H1 (cell line): ENCODE results near the gene ZBTB47. TPM values are rescaled to one million over a fixed set of nuclear protein-coding genes. Genes with fewer than 3 reads are reported as not detected.

Source experiments
- CTCF ChIA-PET: fragments of 300-600 bp; sonication (Branson Sonifier 250); formaldehyde crosslinking; loops from one replicate; lab custom pipeline; 2021; ENCODE audit not compliant: partially characterized antibody; lab: Charles Lee
- POLR2A ChIA-PET: fragments of 300-600 bp; sonication (Branson Sonifier 250); formaldehyde crosslinking; loops from one replicate; lab custom pipeline; 2021; ENCODE audit warnings: inconsistent platforms; ENCODE audit not compliant: partially characterized antibody; lab: Charles Lee
- DNase-seq, 2 experiments: peaks; one replicate each; pipeline versions ENCODE4 v3.0.0 to v3.0.0-alpha.2; 2010 to 2022; ENCODE audit warnings: low spot score in 2 of 2, low read depth in 1 of 2, mixed read lengths in 1 of 2
- FAIRE-seq: peaks from 2 replicates; lab custom pipeline; 2011; peaks lifted over from hg19 to GRCh38; lab: Jason Lieb, UNC
- H2AFZ ChIP-seq: 2 replicates; pipeline ENCODE4 v1.8.1; 2012; ENCODE audit warnings: low read length, inconsistent platforms
- H2AK5ac ChIP-seq: 2 replicates; pipeline ENCODE4 v1.6.1; 2013; ENCODE audit warnings: low read depth, low read length
- H2BK120ac ChIP-seq: replicated peaks from 2 replicates; pipeline ENCODE3; 2013; ENCODE audit warnings: low read depth, low read length, inconsistent platforms
- H2BK12ac ChIP-seq: 2 replicates; pipeline ENCODE4 v1.6.1; 2013; ENCODE audit warnings: low read depth, low read length
- H2BK15ac ChIP-seq: 2 replicates; pipeline ENCODE4 v1.6.1; 2013; ENCODE audit warnings: low read length
- H2BK20ac ChIP-seq: 2 replicates; pipeline ENCODE4 v1.6.1; 2013; ENCODE audit warnings: low read length
- H2BK5ac ChIP-seq: 2 replicates; pipeline ENCODE4 v1.6.1; 2013; ENCODE audit warnings: low read depth, low read length
- H3K14ac ChIP-seq: 2 replicates; pipeline ENCODE4 v1.6.1; 2013; ENCODE audit warnings: inconsistent platforms; ENCODE audit not compliant: insufficient read length
- H3K18ac ChIP-seq: 2 replicates; pipeline ENCODE4 v1.6.1; 2013; ENCODE audit warnings: low read length; ENCODE audit errors: extremely low read depth
- H3K23ac ChIP-seq: 2 replicates; pipeline ENCODE4 v1.6.1; 2013; ENCODE audit warnings: inconsistent platforms; ENCODE audit not compliant: insufficient read length
- H3K23me2 ChIP-seq: 2 replicates; pipeline ENCODE4 v1.6.1; 2013; ENCODE audit warnings: low read depth, low read length
- H3K27ac ChIP-seq: 2 replicates; pipeline ENCODE4 v1.6.1; 2011; ENCODE audit warnings: low read depth, low read length, inconsistent platforms
- H3K27me3 ChIP-seq, 4 experiments: replicated peaks in 1 of 4; 1 replicate in 1 of 4; 2 replicates in 3 of 4; pipeline versions ENCODE4 v1.6.1 to v1.8.1; 2011 to 2013; ENCODE audit warnings: low read length in 3 of 4, mild to moderate bottlenecking in 3 of 4, inconsistent platforms in 2 of 4, mixed read lengths in 2 of 4, moderate library complexity in 1 of 4; ENCODE audit not compliant: control insufficient read depth in 3 of 4, insufficient read depth in 3 of 4; ENCODE audit errors: extremely low read depth in 1 of 4
- H3K36me3 ChIP-seq, 4 experiments: 2 replicates each; pipeline versions ENCODE4 v1.6.1 to v1.8.1; 2011 to 2013; ENCODE audit warnings: mild to moderate bottlenecking in 4 of 4, low read length in 3 of 4, moderate library complexity in 2 of 4, control low read depth in 1 of 4, inconsistent platforms in 1 of 4; ENCODE audit not compliant: insufficient read depth in 4 of 4, control insufficient read depth in 2 of 4
- H3K4ac ChIP-seq: replicated peaks from 2 replicates; pipeline ENCODE3; 2013; ENCODE audit warnings: low read length, low read depth, mixed read lengths, inconsistent platforms; ENCODE audit not compliant: insufficient read length
- H3K4me1 ChIP-seq, 4 experiments: replicated peaks in 1 of 4; 1 replicate in 1 of 4; 2 replicates in 3 of 4; pipeline versions ENCODE4 v1.6.1 to v1.8.1; 2011 to 2013; ENCODE audit warnings: low read length in 3 of 4, inconsistent platforms in 2 of 4, mixed read lengths in 1 of 4; ENCODE audit not compliant: insufficient read depth in 4 of 4, control insufficient read depth in 3 of 4
- H3K4me2 ChIP-seq, 2 experiments: 2 replicates each; pipeline versions ENCODE4 v1.6.1 to v1.8.1; 2011 to 2013; ENCODE audit warnings: low read depth in 2 of 2, low read length in 2 of 2, control low read depth in 1 of 2, inconsistent platforms in 1 of 2, mild to moderate bottlenecking in 1 of 2; ENCODE audit not compliant: insufficient read depth in 1 of 2
- H3K4me3 ChIP-seq, 4 experiments: fragments of 200-600, 300-600 bp in 1 of 4; sonication (generic), shearing (Covaris generic), sonication (Bioruptor Twin) in 1 of 4; 2 replicates each; pipeline versions ENCODE4 v1.5.1 to v1.8.1; 2011 to 2016; ENCODE audit warnings: low read length in 4 of 4, low read depth in 3 of 4, control low read depth in 2 of 4, inconsistent platforms in 2 of 4, mild to moderate bottlenecking in 2 of 4, mixed read lengths in 1 of 4, moderate library complexity in 1 of 4; ENCODE audit not compliant: insufficient read depth in 2 of 4; ENCODE audit errors: extremely low read depth in 1 of 4
- H3K56ac ChIP-seq: replicated peaks from 2 replicates; pipeline ENCODE3; 2013; ENCODE audit warnings: low read depth, mild to moderate bottlenecking, mixed read lengths, low read length, inconsistent platforms; ENCODE audit not compliant: insufficient read length
- H3K79me1 ChIP-seq: 2 replicates; pipeline ENCODE4 v1.6.1; 2013; ENCODE audit warnings: low read depth, low read length, control low read depth
- H3K79me2 ChIP-seq, 2 experiments: 2 replicates each; pipeline versions ENCODE4 v1.6.1 to v1.8.1; 2012 to 2013; ENCODE audit warnings: low read length in 2 of 2, mild to moderate bottlenecking in 2 of 2, inconsistent platforms in 1 of 2; ENCODE audit not compliant: insufficient read depth in 2 of 2, control insufficient read depth in 1 of 2
- H3K9ac ChIP-seq, 4 experiments: replicated peaks in 1 of 4; 1 replicate in 1 of 4; 2 replicates in 3 of 4; pipeline versions ENCODE4 v1.6.1 to v1.8.1; 2011 to 2013; ENCODE audit warnings: low read depth in 3 of 4, low read length in 3 of 4, control low read depth in 2 of 4, mild to moderate bottlenecking in 2 of 4, moderate library complexity in 2 of 4, inconsistent platforms in 1 of 4; ENCODE audit errors: extremely low read depth in 1 of 4
- H3K9me3 ChIP-seq, 2 experiments: 2 replicates each; pipeline versions ENCODE4 v1.6.1 to v1.8.1; 2012 to 2013; ENCODE audit warnings: mild to moderate bottlenecking in 2 of 2, moderate library complexity in 2 of 2, control low read depth in 1 of 2, inconsistent platforms in 1 of 2, low read depth in 1 of 2, low read length in 1 of 2, mixed read lengths in 1 of 2; ENCODE audit not compliant: insufficient read depth in 2 of 2
- H4K20me1 ChIP-seq, 2 experiments: replicated peaks in 1 of 2; 2 replicates each; pipeline versions ENCODE3 to v1.8.1; 2011 to 2013; ENCODE audit warnings: inconsistent platforms in 2 of 2, low read length in 2 of 2, mild to moderate bottlenecking in 1 of 2; ENCODE audit not compliant: insufficient read depth in 2 of 2, control insufficient read depth in 1 of 2
- H4K5ac ChIP-seq: 2 replicates; pipeline ENCODE4 v1.6.1; 2013; ENCODE audit warnings: low read length, low read depth, mixed read lengths, inconsistent platforms; ENCODE audit not compliant: insufficient read length
- H4K8ac ChIP-seq: 2 replicates; pipeline ENCODE4 v1.8.0; 2013; ENCODE audit warnings: mild to moderate bottlenecking, moderate library complexity, low read length, inconsistent platforms; ENCODE audit not compliant: insufficient read depth; ENCODE audit errors: extremely low read depth
- H4K91ac ChIP-seq: replicated peaks from 2 replicates; pipeline ENCODE3; 2013; ENCODE audit warnings: low read length, mixed read lengths, inconsistent platforms; ENCODE audit not compliant: insufficient read length
- KDM1A ChIP-seq: fragments of 200-600, 300-600 bp; sonication (generic); IDR thresholded peaks from 2 replicates; pipeline ENCODE4 v1.7.1; 2016; ENCODE audit warnings: mild to moderate bottlenecking, low read length, borderline replicate concordance
- SRF ChIP-seq: IDR thresholded peaks from 2 replicates; pipeline ENCODE4 v1.6.1; 2011; ENCODE audit warnings: mild to moderate bottlenecking, low read depth, low read length, moderate library complexity
- TAF1 ChIP-seq: IDR thresholded peaks from 2 replicates; pipeline ENCODE4 v1.6.1; 2011; ENCODE audit warnings: mild to moderate bottlenecking, low read depth, low read length
- TBP ChIP-seq: IDR thresholded peaks from 2 replicates; pipeline ENCODE4 v1.6.1; 2011; ENCODE audit warnings: low read depth, low read length, improper control_type of control experiment
- WGBS, 2 experiments: shearing (Covaris generic) in 1 of 2; methylation state at CpG; one replicate each; pipeline versions ENCODE4 v1.1.6 to v1.1.7; 2013 to 2015; ENCODE audit warnings: low lambda C conversion rate in 2 of 2, mixed read lengths in 2 of 2, inconsistent platforms in 1 of 2, low coverage in 1 of 2, missing lambda C conversion rate in 1 of 2; ENCODE audit not compliant: insufficient replicate concordance in 2 of 2, insufficient coverage in 1 of 2, insufficient read length in 1 of 2; ENCODE audit errors: extremely low coverage in 1 of 2, missing lambda C conversion rate in 1 of 2; 5-methylcytosine and 5-hydroxymethylcytosine counted together
- polyA plus RNA-seq, 7 experiments: library from polyadenylated mRNA; depleted of rRNA in 3 of 7; stranded (reverse) in 5 of 7; unstranded in 2 of 7; fragments of >200 nt in 5 of 7; fragments of 200-250 nt in 2 of 7; gene quantifications; 1 replicate in 5 of 7; 2 replicates in 1 of 7; 4 replicates in 1 of 7; pipeline versions ENCODE4 v1.2.1 to v1.2.3, GENCODE V29; 2011 to 2013; ENCODE audit warnings: missing spikeins in 2 of 7, mixed read lengths in 2 of 7
- total RNA-seq: library from RNA; stranded (reverse); fragmentation: NEBNext Ultra II Directional; extraction: Animal tissue kit (Norgen Biotek cat#: 25700); gene quantifications from 2 replicates; pipeline ENCODE4 v1.2.1, GENCODE V29; 2021

ZBTB47 gene
- total and polyA plus RNA-seq, 2 of the 8 experiments (the other 6 are each of a cell fraction or from before 2014, with no cell fraction given) = 2.8 to 4.1 TPM

DNA sequence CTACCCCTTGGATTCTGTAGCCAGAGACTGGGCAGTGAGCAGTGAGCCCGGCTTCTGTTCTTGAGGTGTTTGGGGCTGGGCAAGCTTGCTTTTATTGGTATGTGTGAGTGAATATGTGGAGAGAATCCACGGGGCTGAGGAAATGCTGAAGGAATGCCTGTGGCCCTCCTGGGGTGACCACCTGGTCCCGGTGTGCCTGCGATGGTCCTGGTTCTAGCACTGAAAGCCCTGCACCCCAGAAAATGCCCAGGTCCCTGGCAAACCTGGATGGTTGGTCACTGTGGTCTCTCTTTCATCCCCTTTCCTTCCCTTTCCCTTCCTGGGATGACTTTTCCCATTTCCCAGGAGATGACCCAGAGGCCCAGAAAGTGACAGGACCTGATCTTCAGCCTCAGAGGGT, 4.2 kb downstream of the ZBTB47 start:
- Histone ChIP-seq H3K14ac (no peak overlapping the region), H3K18ac (peak overlapping the region; percentile 32; the same call in 1 of the 2 replicates), H4K91ac (no peak overlapping the region), H3K27ac (no peak overlapping the region), H3K56ac (no peak overlapping the region), H3K79me1 (no peaks in the 10 kb centered on the region), H3K79me2 (no peaks in the 10 kb centered on the region), H3K23ac (no peak overlapping the region), H3K4me2 (no peak overlapping the region), H2BK5ac (no peak overlapping the region; the same call in 1 of the 2 replicates), H2BK12ac (no peak overlapping the region), H2BK120ac (no peak overlapping the region), H4K20me1 (peaks cover 0 to 1% of the 10 kb centered on the region in 2 experiments), H2AFZ (no peak overlapping the region), H3K36me3 (no peaks in the 10 kb centered on the region; a peak in 1 of 8 replicates), H3K4me3 (no peak overlapping the region), H3K23me2 (peaks cover 3% of the 10 kb centered on the region; the same call in 1 of the 2 replicates), H4K8ac (no peak overlapping the region), H3K4ac (no peak overlapping the region), H3K9ac (no peak overlapping the region), H2BK15ac (0 out of 2 replicates have a peak overlapping the region, but pooled peaks have one; percentile 61), H4K5ac (no peak overlapping the region), H3K9me3 (no peaks in the 10 kb centered on the region), H3K27me3 (no peaks in the 10 kb centered on the region), H3K4me1 (peaks cover 6 to 21% (median 19%) of the 10 kb centered on the region in 4 experiments), H2BK20ac (no peak overlapping the region), H2AK5ac (no peak overlapping the region)
- DNase-seq = no peak
- TF ChIP-seq TBP (no peak), SRF (no peak), TAF1 (no peak), KDM1A (no peak)
- 87% methylated on average over 4 of the region's 4 CpGs; no CpG with 5 or more reads in 1 of the 2 experiments for WGBS, 2 experiments
- ChIA-PET CTCF (interaction anchor here (0.9 to 7.0 kb wide), 3 partner anchors 89 to 99 kb away, joined by 3 to 54 read pairs (median 32); no protein-coding TSS in a partner anchor), POLR2A (interaction anchor here (0.9 to 2.6 kb wide), 4 partner anchors 8 to 66 kb away, joined by 3 to 6 read pairs (median 4); no protein-coding TSS in a partner anchor)
- FAIRE-seq = no peak
